WTC11 (cell line): ENCODE measurements around the gene GRID2. TPM values are rescaled to one million over a fixed set of nuclear protein-coding genes. Genes with fewer than 3 reads are reported as not detected.

Experiments used
- ATAC-seq: fragments of 200-7000 bp; cut with Tn5 transposase; 2 replicates; pipeline ENCODE4 v1.10.0; 2021; ENCODE audit warnings: mild to moderate bottlenecking, moderate library complexity
- CTCF ChIA-PET: fragments of 300-600 bp; sonication (Branson Sonifier 250); formaldehyde crosslinking; loops from one replicate; lab custom pipeline; 2021; ENCODE audit warnings: antibody characterized with exemption; lab: Charles Lee
- POLR2A ChIA-PET: fragments of 350-600 bp; sonication (Branson Sonifier 250); formaldehyde crosslinking; loops from one replicate; lab custom pipeline; 2021; ENCODE audit warnings: antibody characterized with exemption; lab: Charles Lee
- DNase-seq: peaks from one replicate; pipeline ENCODE4 v3.0.0; 2021; ENCODE audit warnings: low spot score
- H3K27ac Mint-ChIP-seq: 2 replicates; pipeline ENCODE4 v1.8.0; 2021; ENCODE audit warnings: mixed read lengths
- H3K27me3 Mint-ChIP-seq: 2 replicates; pipeline ENCODE4 v1.8.0; 2021; ENCODE audit warnings: low read depth, mild to moderate bottlenecking, moderate library complexity, mixed read lengths
- H3K36me3 Mint-ChIP-seq: 2 replicates; pipeline ENCODE4 v1.8.0; 2021; ENCODE audit warnings: mixed read lengths
- H3K4me1 Mint-ChIP-seq: 2 replicates; pipeline ENCODE4 v1.8.0; 2022; ENCODE audit warnings: mixed read lengths
- H3K4me3 Mint-ChIP-seq: 2 replicates; pipeline ENCODE4 v1.8.0; 2021; ENCODE audit warnings: mild to moderate bottlenecking, moderate library complexity, mixed read lengths
- H3K9me3 Mint-ChIP-seq: 2 replicates; pipeline ENCODE4 v1.8.0; 2021; ENCODE audit warnings: mixed read lengths
- CBFB ChIP-seq: sonication (generic); formaldehyde crosslinking; IDR thresholded peaks from 2 replicates; pipeline ENCODE4 v1.8.1; 2022; ENCODE audit warnings: mild to moderate bottlenecking, low read depth, missing genetic modification reagents
- FOXJ3 ChIP-seq: sonication (generic); formaldehyde crosslinking; IDR thresholded peaks from 2 replicates; pipeline ENCODE4 v1.9.0; 2021; ENCODE audit warnings: missing genetic modification reagents, mild to moderate bottlenecking, borderline replicate concordance
- GRHL2 ChIP-seq: fragments of 250-450 bp; sonication (Bioruptor Pico); IDR thresholded peaks from 2 replicates; pipeline ENCODE4 v1.8.0; 2022; ENCODE audit warnings: mild to moderate bottlenecking, moderate library complexity; ENCODE audit not compliant: insufficient replicate concordance, severe bottlenecking
- HMGA2 ChIP-seq: fragments of 250-450 bp; sonication (Bioruptor Pico); IDR thresholded peaks from 2 replicates; pipeline ENCODE4 v1.4.0; 2021; ENCODE audit warnings: mild to moderate bottlenecking, moderate library complexity
- JUN ChIP-seq: sonication (generic); formaldehyde crosslinking; IDR thresholded peaks from 2 replicates; pipeline ENCODE4 v1.8.0; 2023; ENCODE audit warnings: mild to moderate bottlenecking, missing genetic modification reagents
- NFATC4 ChIP-seq: fragments of 250-450 bp; sonication (Bioruptor Pico); IDR thresholded peaks from 2 replicates; pipeline ENCODE4 v1.9.0; 2021; ENCODE audit warnings: mild to moderate bottlenecking
- NFYB ChIP-seq: sonication (generic); formaldehyde crosslinking; conservative IDR thresholded peaks from 2 replicates; pipeline ENCODE4 v1.8.0; 2022; ENCODE audit warnings: low read depth, missing genetic modification reagents
- NR2C2 ChIP-seq: sonication (generic); formaldehyde crosslinking; IDR thresholded peaks from 2 replicates; pipeline ENCODE4 v1.8.0; 2022; ENCODE audit warnings: mild to moderate bottlenecking, missing genetic modification reagents
- SMAD4 ChIP-seq: sonication (generic); formaldehyde crosslinking; IDR thresholded peaks from 2 replicates; pipeline ENCODE4 v1.8.0; 2022; ENCODE audit warnings: mild to moderate bottlenecking, missing genetic modification reagents
- SOX15 ChIP-seq: fragments of 250-450 bp; sonication (Bioruptor Pico); IDR thresholded peaks from 2 replicates; pipeline ENCODE4 v1.9.0; 2021; ENCODE audit warnings: mild to moderate bottlenecking
- TEAD4 ChIP-seq: sonication (generic); formaldehyde crosslinking; IDR thresholded peaks from 2 replicates; pipeline ENCODE4 v1.8.0; 2022; ENCODE audit warnings: mild to moderate bottlenecking, missing genetic modification reagents
- TP53 ChIP-seq: sonication (generic); formaldehyde crosslinking; IDR thresholded peaks from 2 replicates; pipeline ENCODE4 v1.8.1; 2023; ENCODE audit warnings: mild to moderate bottlenecking, missing genetic modification reagents
- ZNF396 ChIP-seq: fragments of 250-450 bp; sonication (Bioruptor Pico); IDR thresholded peaks from 2 replicates; pipeline ENCODE4 v1.8.0; 2021; ENCODE audit warnings: mild to moderate bottlenecking, moderate library complexity, borderline replicate concordance
- total RNA-seq: library from RNA; stranded (reverse); gene quantifications from 3 replicates; pipeline ENCODE4 v1.2.3, GENCODE V29; 2021
- TF ChIP-seq, protein P1 (sequence below): sonication (generic); formaldehyde crosslinking; IDR thresholded peaks from 2 replicates; pipeline ENCODE4 v1.8.1; 2023; ENCODE audit warnings: mild to moderate bottlenecking, moderate library complexity, missing genetic modification reagents
- TF ChIP-seq, protein P2 (sequence below): sonication (generic); formaldehyde crosslinking; IDR thresholded peaks from 2 replicates; pipeline ENCODE4 v1.8.0; 2022; ENCODE audit warnings: mild to moderate bottlenecking, missing genetic modification reagents
- TF ChIP-seq, protein P3 (sequence below): sonication (generic); formaldehyde crosslinking; IDR thresholded peaks from 2 replicates; pipeline ENCODE4 v1.8.1; 2022; ENCODE audit warnings: low read depth, missing genetic modification reagents, borderline replicate concordance
- TF ChIP-seq, protein P4 (sequence below): sonication (generic); formaldehyde crosslinking; IDR thresholded peaks from 2 replicates; pipeline ENCODE4 v1.8.1; 2023; ENCODE audit warnings: mild to moderate bottlenecking, missing genetic modification reagents, moderate library complexity
- TF ChIP-seq, protein P5 (sequence below): fragments of 250-450 bp; sonication (Bioruptor Pico); conservative IDR thresholded peaks from 2 replicates; pipeline ENCODE4 v1.9.0; 2021; ENCODE audit warnings: mild to moderate bottlenecking
- TF ChIP-seq, protein P6 (sequence below): fragments of 200-600 bp; IDR thresholded peaks from 2 replicates; pipeline ENCODE4 v1.8.0; 2022; ENCODE audit warnings: antibody characterized with exemption
- TF ChIP-seq, protein P7 (sequence below): sonication (generic); formaldehyde crosslinking; conservative IDR thresholded peaks from 2 replicates; pipeline ENCODE4 v1.8.1; 2022; ENCODE audit warnings: mild to moderate bottlenecking, missing genetic modification reagents
- TF ChIP-seq, protein P8 (sequence below): sonication (generic); formaldehyde crosslinking; conservative IDR thresholded peaks from 2 replicates; pipeline ENCODE4 v1.8.1; 2023; ENCODE audit warnings: mild to moderate bottlenecking, low read depth, missing genetic modification reagents, moderate library complexity

GRID2 gene
- total RNA-seq, 1 experiment from 2014 or later, result 26.8 TPM

DNA sequence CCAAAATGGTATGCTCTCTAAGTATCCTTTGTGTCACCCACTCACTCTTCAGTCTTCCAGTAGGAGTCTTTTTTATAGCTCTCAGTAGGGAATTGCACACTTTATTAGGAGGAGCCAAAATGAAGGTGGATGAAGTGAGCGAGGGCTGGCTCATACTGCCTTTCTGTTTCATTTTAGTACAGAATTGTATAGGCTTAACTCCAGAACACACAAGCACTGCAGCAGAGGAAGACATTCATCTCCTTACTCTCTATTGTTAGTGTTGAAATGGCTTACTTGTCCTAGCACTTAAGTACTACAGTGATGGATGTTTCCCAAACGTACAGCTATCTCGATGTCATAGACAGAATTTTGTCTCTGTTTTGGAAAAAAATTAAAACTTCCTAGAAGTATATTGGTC is 1197.5 kb downstream of the GRID2 start (continued):
- TF ChIP-seq, protein P1, sequence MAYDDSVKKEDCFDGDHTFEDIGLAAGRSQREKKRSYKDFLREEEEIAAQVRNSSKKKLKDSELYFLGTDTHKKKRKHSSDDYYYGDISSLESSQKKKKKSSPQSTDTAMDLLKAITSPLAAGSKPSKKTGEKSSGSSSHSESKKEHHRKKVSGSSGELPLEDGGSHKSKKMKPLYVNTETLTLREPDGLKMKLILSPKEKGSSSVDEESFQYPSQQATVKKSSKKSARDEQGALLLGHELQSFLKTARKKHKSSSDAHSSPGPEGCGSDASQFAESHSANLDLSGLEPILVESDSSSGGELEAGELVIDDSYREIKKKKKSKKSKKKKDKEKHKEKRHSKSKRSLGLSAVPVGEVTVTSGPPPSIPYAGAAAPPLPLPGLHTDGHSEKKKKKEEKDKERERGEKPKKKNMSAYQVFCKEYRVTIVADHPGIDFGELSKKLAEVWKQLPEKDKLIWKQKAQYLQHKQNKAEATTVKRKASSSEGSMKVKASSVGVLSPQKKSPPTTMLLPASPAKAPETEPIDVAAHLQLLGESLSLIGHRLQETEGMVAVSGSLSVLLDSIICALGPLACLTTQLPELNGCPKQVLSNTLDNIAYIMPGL (CRISPR knock-in tag), result no peak
- no peak for TF ChIP-seq SMAD4 (CRISPR knock-in tag)
- TF ChIP-seq, protein P2, sequence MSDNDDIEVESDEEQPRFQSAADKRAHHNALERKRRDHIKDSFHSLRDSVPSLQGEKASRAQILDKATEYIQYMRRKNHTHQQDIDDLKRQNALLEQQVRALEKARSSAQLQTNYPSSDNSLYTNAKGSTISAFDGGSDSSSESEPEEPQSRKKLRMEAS (CRISPR knock-in tag), result no peak
- TF ChIP-seq, protein P3, sequence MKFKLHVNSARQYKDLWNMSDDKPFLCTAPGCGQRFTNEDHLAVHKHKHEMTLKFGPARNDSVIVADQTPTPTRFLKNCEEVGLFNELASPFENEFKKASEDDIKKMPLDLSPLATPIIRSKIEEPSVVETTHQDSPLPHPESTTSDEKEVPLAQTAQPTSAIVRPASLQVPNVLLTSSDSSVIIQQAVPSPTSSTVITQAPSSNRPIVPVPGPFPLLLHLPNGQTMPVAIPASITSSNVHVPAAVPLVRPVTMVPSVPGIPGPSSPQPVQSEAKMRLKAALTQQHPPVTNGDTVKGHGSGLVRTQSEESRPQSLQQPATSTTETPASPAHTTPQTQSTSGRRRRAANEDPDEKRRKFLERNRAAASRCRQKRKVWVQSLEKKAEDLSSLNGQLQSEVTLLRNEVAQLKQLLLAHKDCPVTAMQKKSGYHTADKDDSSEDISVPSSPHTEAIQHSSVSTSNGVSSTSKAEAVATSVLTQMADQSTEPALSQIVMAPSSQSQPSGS (CRISPR knock-in tag), result no peak
- no peak for TF ChIP-seq NFYB
- TF ChIP-seq, all 79 proteins: peak for 0

DNA sequence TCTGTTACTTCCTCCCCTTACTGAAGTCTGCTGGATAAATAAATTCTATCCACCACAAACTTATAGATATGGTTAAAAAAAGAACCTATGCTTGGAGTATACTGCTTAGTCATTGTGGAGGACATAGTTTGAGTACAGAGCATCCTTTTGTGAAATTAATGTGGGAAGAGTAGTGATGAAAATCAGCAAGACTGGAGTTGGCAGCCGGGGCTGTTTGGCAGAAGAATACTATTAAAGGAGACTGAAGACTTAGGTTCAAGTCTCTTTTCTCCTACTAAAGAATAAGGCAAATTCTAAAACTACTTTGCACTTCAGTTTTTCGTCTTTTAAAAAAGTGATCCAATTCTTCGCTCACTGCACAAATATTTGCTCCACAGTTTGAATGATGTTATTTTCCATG is 1198.2 kb downstream of the GRID2 start:
- CTCF ChIA-PET, result no interaction called here
- no peaks in the 10 kb centered on the region for H3K36me3 Mint-ChIP-seq
- H3K4me3 Mint-ChIP-seq, result no peak overlapping the region
- H3K4me1 Mint-ChIP-seq, result peaks cover 27% of the 10 kb centered on the region
- H3K9me3 Mint-ChIP-seq, result no peaks in the 10 kb centered on the region
- H3K27ac Mint-ChIP-seq, result no peak overlapping the region; the same call in 1 of the 2 replicates
- ATAC-seq, result no peak
- H3K27me3 Mint-ChIP-seq, result no peaks in the 10 kb centered on the region; the same call in 1 of the 2 replicates
- no peak for TF ChIP-seq ZNF396
- TF ChIP-seq, all 79 proteins: peak for 0
- POLR2A ChIA-PET, result no interaction called here
- no peak for DNase-seq

DNA sequence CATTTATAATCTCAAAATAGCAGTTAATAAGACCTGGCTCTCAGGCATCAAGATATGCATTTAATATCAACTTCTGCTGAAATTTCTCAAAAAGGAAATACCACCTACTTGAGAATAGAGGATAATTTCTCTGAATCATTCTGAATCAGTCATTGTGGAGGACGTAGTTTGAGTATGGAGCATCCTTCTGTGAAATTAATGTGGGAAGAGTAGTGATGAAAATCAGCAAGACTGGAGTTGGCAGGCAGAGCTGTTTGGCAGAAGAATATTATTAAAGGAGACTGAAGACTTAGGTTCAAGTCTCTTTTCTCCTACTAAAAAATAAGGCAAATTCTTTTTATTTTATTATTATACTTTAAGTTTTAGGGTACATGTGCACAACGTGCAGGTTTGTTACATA is 1199.2 kb downstream of the GRID2 start:
- ChIA-PET POLR2A (no interaction called here), CTCF (no interaction called here)
- H3K27me3 Mint-ChIP-seq, result no peaks in the 10 kb centered on the region; the same call in 1 of the 2 replicates
- no peak for DNase-seq
- no peak for TF ChIP-seq FOXJ3 (CRISPR knock-in tag)
- TF ChIP-seq, protein P4, sequence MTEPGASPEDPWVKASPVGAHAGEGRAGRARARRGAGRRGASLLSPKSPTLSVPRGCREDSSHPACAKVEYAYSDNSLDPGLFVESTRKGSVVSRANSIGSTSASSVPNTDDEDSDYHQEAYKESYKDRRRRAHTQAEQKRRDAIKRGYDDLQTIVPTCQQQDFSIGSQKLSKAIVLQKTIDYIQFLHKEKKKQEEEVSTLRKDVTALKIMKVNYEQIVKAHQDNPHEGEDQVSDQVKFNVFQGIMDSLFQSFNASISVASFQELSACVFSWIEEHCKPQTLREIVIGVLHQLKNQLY (CRISPR knock-in tag), result no peak
- TF ChIP-seq, protein P5, sequence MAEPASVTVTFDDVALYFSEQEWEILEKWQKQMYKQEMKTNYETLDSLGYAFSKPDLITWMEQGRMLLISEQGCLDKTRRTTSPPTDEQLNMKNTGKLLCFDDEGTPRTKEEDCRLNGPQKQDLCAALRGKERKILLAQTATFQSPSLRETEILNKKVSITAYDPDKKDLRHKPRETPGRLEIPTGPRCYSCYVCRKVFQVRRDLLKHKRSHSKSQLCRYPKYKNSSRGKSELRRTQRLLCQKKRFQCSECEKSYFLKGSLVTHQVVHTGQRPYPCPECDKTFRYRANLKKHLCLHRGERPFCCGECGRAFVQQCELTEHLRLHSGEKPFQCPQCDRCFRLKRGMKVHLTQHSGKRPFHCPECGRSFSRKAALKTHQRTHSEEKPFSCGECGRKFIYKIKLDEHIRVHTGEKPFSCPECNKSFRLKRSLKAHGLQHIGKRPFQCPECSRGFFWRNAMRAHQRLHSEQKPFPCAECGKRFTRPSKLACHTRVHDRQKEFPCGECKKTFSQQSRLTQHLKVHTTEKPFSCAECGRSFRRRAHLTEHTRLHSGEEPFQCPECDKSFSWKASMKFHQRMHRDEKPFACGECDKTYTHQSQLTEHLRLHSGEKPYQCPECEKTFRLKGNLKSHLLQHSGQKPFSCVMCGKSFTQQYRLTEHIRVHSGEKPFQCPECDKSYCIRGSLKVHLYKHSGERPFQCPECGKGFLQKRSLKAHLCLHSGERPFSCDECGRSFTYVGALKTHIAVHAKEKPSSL (CRISPR knock-in tag), result no peak
- TF ChIP-seq NR2C2 (CRISPR knock-in tag), result no peak
- TF ChIP-seq, protein P6, sequence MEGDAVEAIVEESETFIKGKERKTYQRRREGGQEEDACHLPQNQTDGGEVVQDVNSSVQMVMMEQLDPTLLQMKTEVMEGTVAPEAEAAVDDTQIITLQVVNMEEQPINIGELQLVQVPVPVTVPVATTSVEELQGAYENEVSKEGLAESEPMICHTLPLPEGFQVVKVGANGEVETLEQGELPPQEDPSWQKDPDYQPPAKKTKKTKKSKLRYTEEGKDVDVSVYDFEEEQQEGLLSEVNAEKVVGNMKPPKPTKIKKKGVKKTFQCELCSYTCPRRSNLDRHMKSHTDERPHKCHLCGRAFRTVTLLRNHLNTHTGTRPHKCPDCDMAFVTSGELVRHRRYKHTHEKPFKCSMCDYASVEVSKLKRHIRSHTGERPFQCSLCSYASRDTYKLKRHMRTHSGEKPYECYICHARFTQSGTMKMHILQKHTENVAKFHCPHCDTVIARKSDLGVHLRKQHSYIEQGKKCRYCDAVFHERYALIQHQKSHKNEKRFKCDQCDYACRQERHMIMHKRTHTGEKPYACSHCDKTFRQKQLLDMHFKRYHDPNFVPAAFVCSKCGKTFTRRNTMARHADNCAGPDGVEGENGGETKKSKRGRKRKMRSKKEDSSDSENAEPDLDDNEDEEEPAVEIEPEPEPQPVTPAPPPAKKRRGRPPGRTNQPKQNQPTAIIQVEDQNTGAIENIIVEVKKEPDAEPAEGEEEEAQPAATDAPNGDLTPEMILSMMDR, result no peak
- TF ChIP-seq NFATC4 (CRISPR knock-in tag), result no peak
- no peak for TF ChIP-seq SOX15
- TF ChIP-seq ZNF396, result no peak
- TF ChIP-seq TP53, result no peak
- TF ChIP-seq, protein P7, sequence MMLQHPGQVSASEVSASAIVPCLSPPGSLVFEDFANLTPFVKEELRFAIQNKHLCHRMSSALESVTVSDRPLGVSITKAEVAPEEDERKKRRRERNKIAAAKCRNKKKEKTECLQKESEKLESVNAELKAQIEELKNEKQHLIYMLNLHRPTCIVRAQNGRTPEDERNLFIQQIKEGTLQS (CRISPR knock-in tag), result no peak
- no peak for TF ChIP-seq GRHL2
- TF ChIP-seq, protein P8, sequence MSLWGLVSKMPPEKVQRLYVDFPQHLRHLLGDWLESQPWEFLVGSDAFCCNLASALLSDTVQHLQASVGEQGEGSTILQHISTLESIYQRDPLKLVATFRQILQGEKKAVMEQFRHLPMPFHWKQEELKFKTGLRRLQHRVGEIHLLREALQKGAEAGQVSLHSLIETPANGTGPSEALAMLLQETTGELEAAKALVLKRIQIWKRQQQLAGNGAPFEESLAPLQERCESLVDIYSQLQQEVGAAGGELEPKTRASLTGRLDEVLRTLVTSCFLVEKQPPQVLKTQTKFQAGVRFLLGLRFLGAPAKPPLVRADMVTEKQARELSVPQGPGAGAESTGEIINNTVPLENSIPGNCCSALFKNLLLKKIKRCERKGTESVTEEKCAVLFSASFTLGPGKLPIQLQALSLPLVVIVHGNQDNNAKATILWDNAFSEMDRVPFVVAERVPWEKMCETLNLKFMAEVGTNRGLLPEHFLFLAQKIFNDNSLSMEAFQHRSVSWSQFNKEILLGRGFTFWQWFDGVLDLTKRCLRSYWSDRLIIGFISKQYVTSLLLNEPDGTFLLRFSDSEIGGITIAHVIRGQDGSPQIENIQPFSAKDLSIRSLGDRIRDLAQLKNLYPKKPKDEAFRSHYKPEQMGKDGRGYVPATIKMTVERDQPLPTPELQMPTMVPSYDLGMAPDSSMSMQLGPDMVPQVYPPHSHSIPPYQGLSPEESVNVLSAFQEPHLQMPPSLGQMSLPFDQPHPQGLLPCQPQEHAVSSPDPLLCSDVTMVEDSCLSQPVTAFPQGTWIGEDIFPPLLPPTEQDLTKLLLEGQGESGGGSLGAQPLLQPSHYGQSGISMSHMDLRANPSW (CRISPR knock-in tag), result no peak
- no peak for TF ChIP-seq CBFB
- no peak for TF ChIP-seq TEAD4 (CRISPR knock-in tag)
- no peak for TF ChIP-seq JUN (CRISPR knock-in tag)
- no peak for TF ChIP-seq HMGA2
- TF ChIP-seq, all 79 proteins: peak for 0
- no peak overlapping the region for H3K4me3 Mint-ChIP-seq
- no peak overlapping the region for H3K27ac Mint-ChIP-seq
- H3K9me3 Mint-ChIP-seq, result no peaks in the 10 kb centered on the region
- H3K36me3 Mint-ChIP-seq, result no peaks in the 10 kb centered on the region
- H3K4me1 Mint-ChIP-seq, result peaks cover 27% of the 10 kb centered on the region
- ATAC-seq, result no peak
